HepG2 (cell line): Measurements from ENCODE around the gene TNMD. TPM values are rescaled to one million over a fixed set of nuclear protein-coding genes. Genes with fewer than 3 reads are reported as not detected.

ENCODE experiments used
- ATAC-seq: fragments of 200-7000 bp; cut with Tn5 transposase; 3 replicates; pipeline ENCODE4 v1.9.1; 2020; ENCODE audit warnings: mild to moderate bottlenecking, moderate library complexity
- BruUV-seq: library from RNA; stranded (reverse); fragments of 400-500 nt; replicated peaks from 2 replicates; lab custom pipeline; 2021; lab: Mats Ljungman, UMichigan
- CTCF ChIA-PET: fragments of 300-600 bp; formaldehyde crosslinking; extraction: SDS; loops from one replicate; lab custom pipeline; 2021; ENCODE audit warnings: low total read pairs, inconsistent platforms, low intra/inter-chr PET ratio; lab: Yijun Ruan, JAX
- POLR2A ChIA-PET: fragments of 350-600 bp; sonication (Branson Sonifier 250); formaldehyde crosslinking; loops from one replicate; lab custom pipeline; 2020; ENCODE audit warnings: antibody characterized with exemption, inconsistent platforms; lab: Yijun Ruan, JAX
- DNase-seq: peaks from one replicate; pipeline ENCODE4 v3.0.0-alpha.2; 2015; ENCODE audit warnings: low spot score
- FAIRE-seq: peaks from 3 replicates; lab custom pipeline; 2011; peaks lifted over from hg19 to GRCh38; lab: Jason Lieb, UNC
- H2AFZ ChIP-seq: one replicate; pipeline ENCODE4 v1.6.1; 2011; ENCODE audit warnings: low read length, inconsistent platforms
- H3K27ac ChIP-seq: fragments of 300-600 bp; 3 replicates; pipeline ENCODE4 v1.8.0; 2011; ENCODE audit warnings: mixed run types, mild to moderate bottlenecking, mixed read lengths, low read length, inconsistent platforms; ENCODE audit not compliant: insufficient read depth; ENCODE audit errors: extremely low read length
- H3K27me3 ChIP-seq, 2 experiments: fragments of 200-600 bp in 1 of 2; 2 replicates in 1 of 2; 3 replicates in 1 of 2; pipeline versions ENCODE4 v1.6.0 to v1.8.0; 2011; ENCODE audit warnings: low read length in 2 of 2, mild to moderate bottlenecking in 2 of 2, moderate library complexity in 2 of 2, inconsistent platforms in 1 of 2; ENCODE audit not compliant: insufficient read depth in 2 of 2, control insufficient read depth in 1 of 2
- H3K36me3 ChIP-seq, 2 experiments: fragments of 200-600 bp in 1 of 2; replicated peaks in 1 of 2; 2 replicates in 1 of 2; 3 replicates in 1 of 2; pipeline versions ENCODE4 v1.5.1 to v1.8.0; 2011; ENCODE audit warnings: low read length in 2 of 2, inconsistent platforms in 1 of 2; ENCODE audit not compliant: insufficient read depth in 2 of 2, control insufficient read depth in 1 of 2
- H3K4me1 ChIP-seq: 2 replicates; pipeline ENCODE4 v1.5.1; 2012; ENCODE audit warnings: low read length, inconsistent platforms; ENCODE audit not compliant: insufficient read depth
- H3K4me2 ChIP-seq: 2 replicates; pipeline ENCODE4 v1.6.0; 2011; ENCODE audit warnings: low read depth, low read length, inconsistent platforms
- H3K4me3 ChIP-seq, 3 experiments: fragments of 200-600 bp in 1 of 3; sonication (generic), shearing (Covaris generic) in 1 of 3; replicated peaks in 1 of 3; 2 replicates each; pipeline ENCODE4 v1.5.1; 2011 to 2016; ENCODE audit warnings: low read length in 3 of 3, inconsistent platforms in 2 of 3, low read depth in 2 of 3, mild to moderate bottlenecking in 2 of 3, control low read depth in 1 of 3, mixed read lengths in 1 of 3; ENCODE audit not compliant: insufficient read depth in 1 of 3
- H3K79me2 ChIP-seq: one replicate; pipeline ENCODE4 v1.6.1; 2011; ENCODE audit warnings: low read length, inconsistent platforms; ENCODE audit not compliant: insufficient read depth
- H3K9ac ChIP-seq: 2 replicates; pipeline ENCODE4 v1.6.0; 2011; ENCODE audit warnings: mild to moderate bottlenecking, low read depth, low read length, inconsistent platforms; ENCODE audit not compliant: insufficient read depth
- H3K9me3 ChIP-seq: 2 replicates; pipeline ENCODE4 v1.5.1; 2012; ENCODE audit warnings: mild to moderate bottlenecking, low read length
- H4K20me1 ChIP-seq: 2 replicates; pipeline ENCODE4 v1.6.0; 2011; ENCODE audit warnings: inconsistent platforms, mild to moderate bottlenecking, low read length, moderate library complexity; ENCODE audit not compliant: insufficient read depth
- HNRNPL ChIP-seq: fragments of 200-400 bp; formaldehyde crosslinking; IDR thresholded peaks from 2 replicates; pipeline ENCODE4 v1.6.1; 2017; ENCODE audit warnings: mild to moderate bottlenecking, low read depth, low read length
- PAF1 ChIP-seq: IDR thresholded peaks from 2 replicates; pipeline ENCODE4 v1.6.1; 2016; ENCODE audit warnings: missing genetic modification reagents, missing compliant biosample characterization
- RBFOX2 ChIP-seq: fragments of 200-400 bp; formaldehyde crosslinking; IDR thresholded peaks from 2 replicates; pipeline ENCODE4 v1.6.1; 2017; ENCODE audit warnings: low read depth, mild to moderate bottlenecking, low read length
- SALL1 ChIP-seq: sonication (generic); formaldehyde crosslinking; IDR thresholded peaks from 2 replicates; pipeline ENCODE4 v1.8.0; 2022; ENCODE audit warnings: mild to moderate bottlenecking, missing genetic modification reagents
- TBL1XR1 ChIP-seq: fragments of 150-350 bp; IDR thresholded peaks from 2 replicates; pipeline ENCODE4 v1.6.1; 2014; ENCODE audit warnings: borderline replicate concordance, low read length; ENCODE audit not compliant: partially characterized antibody
- ZFX ChIP-seq: sonication (generic); formaldehyde crosslinking; IDR thresholded peaks from 2 replicates; pipeline ENCODE4 v1.4.0; 2020; ENCODE audit warnings: mild to moderate bottlenecking, low read depth, missing genetic modification reagents, moderate library complexity
- ZHX2 ChIP-seq, 2 experiments: sonication (generic) in 1 of 2; formaldehyde crosslinking in 1 of 2; IDR thresholded peaks; 2 replicates each; pipeline versions ENCODE4 v1.6.1 to v1.9.0; 2014 to 2022; ENCODE audit warnings: antibody characterized with exemption in 1 of 2, borderline replicate concordance in 1 of 2, inconsistent platforms in 1 of 2, low read depth in 1 of 2, missing genetic modification reagents in 1 of 2
- ZNF354B ChIP-seq: sonication (generic); formaldehyde crosslinking; IDR thresholded peaks from 2 replicates; pipeline ENCODE4 v1.8.0; 2022; ENCODE audit warnings: mild to moderate bottlenecking, missing genetic modification reagents
- ZNF761 ChIP-seq: sonication (generic); formaldehyde crosslinking; conservative IDR thresholded peaks from 2 replicates; pipeline ENCODE4 v1.4.0; 2020; ENCODE audit warnings: mild to moderate bottlenecking, missing genetic modification reagents
- WGBS: methylation state at CpG from one replicate; pipeline ENCODE4 v1.1.6; 2017; ENCODE audit warnings: low lambda C conversion rate; 5-methylcytosine and 5-hydroxymethylcytosine counted together
- in situ Hi-C: cut with HindIII; loops from 2 replicates; pipeline ENCODE4 v1.10.0; 2017; ENCODE audit warnings: low pct_unique_long_range_greater_than_20kb; ENCODE audit not compliant: extremely low pct_ligation_motif_present
- intact Hi-C: fragments of 100-400 bp; cut with micrococcal nuclease; formaldehyde crosslinking; loops from one replicate; pipeline ENCODE4 v1.10.0; 2022; ENCODE audit not compliant: unreplicated experiment
- polyA plus RNA-seq, 8 experiments: library from polyadenylated mRNA; depleted of rRNA in 3 of 8; stranded (reverse) in 7 of 8; unstranded in 1 of 8; fragments of >200 nt; fragmentation: Illumina TruSeq in 4 of 8; extraction: Trizol in 4 of 8; gene quantifications; 2 replicates each; pipeline versions ENCODE4 v1.2.1 to v1.2.3, GENCODE V29; 2011 to 2016; ENCODE audit warnings: low read depth in 4 of 8, missing spikeins in 1 of 8, mixed read lengths in 1 of 8; ENCODE audit not compliant: insufficient read depth in 1 of 8
- total RNA-seq, 5 experiments: library from RNA; depleted of rRNA; stranded (reverse); fragments of >200 nt; fragmentation: Illumina TruSeq; extraction: Trizol; gene quantifications; 2 replicates each; pipeline ENCODE4 v1.2.3, GENCODE V29; 2016; ENCODE audit warnings: low read depth in 1 of 5
- TF ChIP-seq, protein P1 (sequence below): sonication (generic); formaldehyde crosslinking; IDR thresholded peaks from 2 replicates; pipeline ENCODE4 v1.5.0; 2020; ENCODE audit warnings: missing genetic modification reagents, mild to moderate bottlenecking, borderline replicate concordance

Gene TNMD
- total and polyA plus RNA-seq, 2 of the 13 experiments (the other 11 are each of a cell fraction or from before 2014, with no cell fraction given), result not detected

DNA sequence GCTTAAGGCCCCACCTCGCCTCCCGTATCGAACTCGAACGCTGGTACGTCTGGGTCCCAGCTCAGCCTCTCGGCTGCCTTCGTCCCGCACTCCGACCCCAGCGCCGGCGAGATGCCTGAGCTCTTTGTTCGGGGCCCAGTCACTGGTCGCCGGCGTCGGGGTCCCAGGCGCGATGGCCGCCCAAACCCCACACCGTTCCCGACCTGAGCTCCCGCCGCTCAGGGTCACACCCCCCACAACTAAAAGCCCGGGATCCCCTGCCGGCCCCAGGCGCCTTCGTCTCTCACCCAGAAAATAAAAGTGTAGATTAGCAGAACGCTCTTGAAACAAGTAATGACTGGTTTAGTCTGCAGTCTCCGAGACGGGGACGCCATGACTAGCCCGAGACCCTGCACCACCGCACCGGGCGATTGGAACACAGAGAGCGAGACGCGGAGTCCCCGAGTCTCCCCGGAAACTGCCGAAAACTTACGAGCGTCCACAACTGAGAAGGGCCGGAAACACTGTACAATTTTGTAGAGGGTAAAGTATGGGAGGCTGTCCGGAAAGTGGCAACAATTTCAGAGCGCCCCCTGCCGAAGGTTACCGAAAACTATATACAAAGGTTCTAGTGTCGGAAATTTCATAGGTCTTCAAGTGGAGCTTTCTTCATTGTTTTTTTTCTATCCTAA, 51.7 kb downstream of the TNMD start, which contains the start of gene TSPAN6 (continued):
- TF ChIP-seq, protein P1, sequence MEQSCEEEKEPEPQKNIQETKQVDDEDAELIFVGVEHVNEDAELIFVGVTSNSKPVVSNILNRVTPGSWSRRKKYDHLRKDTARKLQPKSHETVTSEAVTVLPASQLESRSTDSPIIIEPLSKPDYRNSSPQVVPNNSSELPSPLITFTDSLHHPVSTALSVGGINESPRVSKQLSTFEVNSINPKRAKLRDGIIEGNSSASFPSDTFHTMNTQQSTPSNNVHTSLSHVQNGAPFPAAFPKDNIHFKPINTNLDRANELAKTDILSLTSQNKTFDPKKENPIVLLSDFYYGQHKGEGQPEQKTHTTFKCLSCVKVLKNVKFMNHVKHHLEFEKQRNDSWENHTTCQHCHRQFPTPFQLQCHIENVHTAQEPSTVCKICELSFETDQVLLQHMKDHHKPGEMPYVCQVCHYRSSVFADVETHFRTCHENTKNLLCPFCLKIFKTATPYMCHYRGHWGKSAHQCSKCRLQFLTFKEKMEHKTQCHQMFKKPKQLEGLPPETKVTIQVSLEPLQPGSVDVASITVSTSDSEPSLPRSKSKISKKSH (CRISPR knock-in tag), result no peak
- TF ChIP-seq ZFX (CRISPR knock-in tag) (peak; percentile 48), PAF1 (CRISPR knock-in tag) (no peak), ZNF354B (CRISPR knock-in tag) (no peak), SALL1 (CRISPR knock-in tag) (0 out of 2 replicates have a peak, but pooled peaks have one; percentile 9), ZNF761 (CRISPR knock-in tag) (0 out of 2 replicates have a peak, but pooled peaks have one; percentile 42), RBFOX2 (peak; percentile 90), HNRNPL (0 out of 2 replicates have a peak, but pooled peaks have one; percentile 11)

GRCh38 chrX:100642290-100642689, 57.6 kb downstream of the TNMD start:
- BruUV-seq, result no TSS peak
- Histone ChIP-seq H3K27me3 (no peaks in the 10 kb centered on the region), H3K27ac (no peak overlapping the region), H2AFZ (no peak overlapping the region), H3K4me1 (peaks cover 41% of the 10 kb centered on the region), H3K9ac (no peak overlapping the region), H3K9me3 (no peaks in the 10 kb centered on the region), H4K20me1 (no peaks in the 10 kb centered on the region), H3K4me3 (no peak overlapping the region), H3K79me2 (no peaks in the 10 kb centered on the region), H3K4me2 (no peak overlapping the region), H3K36me3 (no peaks in the 10 kb centered on the region)
- ATAC-seq (no peak), FAIRE-seq (no peak), DNase-seq (no peak)
- ChIA-PET POLR2A (no interaction called here), CTCF (no interaction called here)
- 67% methylated on average over 3 of the region's 3 CpGs for WGBS
- intact Hi-C loops (no loop called here), in situ Hi-C loops (no loop called here)
- TF ChIP-seq TBL1XR1 (no peak), ZHX2 (IDR thresholded peaks at IDR 0.05; ENCODE audit: low read depth) (no peak), ZHX2 (CRISPR knock-in tag; IDR thresholded peaks at IDR 0.05; ENCODE audit: borderline replicate concordance) (no peak)
